WERI-Rb-1 (cell line): ENCODE data around the gene HIVEP3.

Experiments
- DNase-seq: peaks from one replicate; pipeline ENCODE4 v3.0.0-alpha.2; 2020
- H3K27ac ChIP-seq: fragments of 250-450 bp; sonication (Bioruptor Pico); 2 replicates; pipeline ENCODE4 v1.5.1; 2020; ENCODE audit warnings: mild to moderate bottlenecking, moderate library complexity
- H3K27me3 ChIP-seq: fragments of 250-450 bp; sonication (Bioruptor Pico); 2 replicates; pipeline ENCODE4 v1.5.1; 2021; ENCODE audit warnings: mild to moderate bottlenecking, low read depth, moderate library complexity; ENCODE audit not compliant: insufficient read depth, severe bottlenecking
- H3K36me3 ChIP-seq: fragments of 250-450 bp; sonication (Bioruptor Pico); 2 replicates; pipeline ENCODE4 v1.5.1; 2020; ENCODE audit warnings: mild to moderate bottlenecking, moderate library complexity
- H3K4me3 ChIP-seq: 2 replicates; pipeline ENCODE4 v1.5.1; 2011; ENCODE audit warnings: low read depth, mild to moderate bottlenecking, control low read depth, low read length
- H3K9me3 ChIP-seq: fragments of 250-450 bp; sonication (Bioruptor Pico); 2 replicates; pipeline ENCODE4 v1.5.1; 2021; ENCODE audit warnings: mild to moderate bottlenecking, moderate library complexity; ENCODE audit not compliant: severe bottlenecking
- TF ChIP-seq, protein P1 (sequence below): IDR thresholded peaks from 2 replicates; pipeline ENCODE4 v1.5.1; 2011; ENCODE audit warnings: low read depth, mild to moderate bottlenecking, control low read depth, inconsistent platforms, low read length

The HIVEP3 gene

DNA sequence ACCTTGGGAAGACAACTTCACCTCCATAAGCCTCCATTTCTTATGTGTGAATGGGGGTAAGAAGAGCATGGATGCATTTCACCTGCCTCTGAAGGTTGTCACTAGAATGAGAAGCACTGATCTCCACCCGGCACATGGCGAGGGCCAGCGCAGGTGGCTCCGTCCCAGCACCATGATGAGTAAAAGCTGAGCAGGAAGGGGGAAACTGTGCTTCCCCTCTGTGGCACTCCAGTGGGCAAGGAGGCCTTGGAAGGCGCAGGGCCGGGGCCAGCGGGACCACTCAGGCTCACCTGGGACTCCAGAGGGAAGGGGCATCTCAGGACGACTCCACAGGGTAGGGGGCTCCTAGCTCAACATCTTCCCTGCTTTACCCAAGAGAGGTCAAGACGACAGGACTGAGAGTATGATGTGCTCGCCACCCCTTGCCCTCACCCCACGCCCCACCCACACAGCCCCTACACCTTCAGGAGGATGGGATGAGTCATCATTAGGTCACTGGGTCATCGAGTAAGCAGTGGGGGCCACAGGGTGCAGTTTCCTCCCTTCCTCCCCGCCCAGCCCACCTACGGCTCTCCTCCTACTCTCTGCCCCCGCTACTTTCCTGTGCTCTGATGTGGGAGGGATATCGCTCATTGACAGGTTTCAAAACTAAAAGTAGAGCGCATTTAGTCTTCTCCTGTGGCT lies 112.1 kb downstream of the HIVEP3 start:
- H3K4me3 ChIP-seq: no peak overlapping the region
- TF ChIP-seq, protein P1, sequence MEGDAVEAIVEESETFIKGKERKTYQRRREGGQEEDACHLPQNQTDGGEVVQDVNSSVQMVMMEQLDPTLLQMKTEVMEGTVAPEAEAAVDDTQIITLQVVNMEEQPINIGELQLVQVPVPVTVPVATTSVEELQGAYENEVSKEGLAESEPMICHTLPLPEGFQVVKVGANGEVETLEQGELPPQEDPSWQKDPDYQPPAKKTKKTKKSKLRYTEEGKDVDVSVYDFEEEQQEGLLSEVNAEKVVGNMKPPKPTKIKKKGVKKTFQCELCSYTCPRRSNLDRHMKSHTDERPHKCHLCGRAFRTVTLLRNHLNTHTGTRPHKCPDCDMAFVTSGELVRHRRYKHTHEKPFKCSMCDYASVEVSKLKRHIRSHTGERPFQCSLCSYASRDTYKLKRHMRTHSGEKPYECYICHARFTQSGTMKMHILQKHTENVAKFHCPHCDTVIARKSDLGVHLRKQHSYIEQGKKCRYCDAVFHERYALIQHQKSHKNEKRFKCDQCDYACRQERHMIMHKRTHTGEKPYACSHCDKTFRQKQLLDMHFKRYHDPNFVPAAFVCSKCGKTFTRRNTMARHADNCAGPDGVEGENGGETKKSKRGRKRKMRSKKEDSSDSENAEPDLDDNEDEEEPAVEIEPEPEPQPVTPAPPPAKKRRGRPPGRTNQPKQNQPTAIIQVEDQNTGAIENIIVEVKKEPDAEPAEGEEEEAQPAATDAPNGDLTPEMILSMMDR: no peak
- H3K9me3 ChIP-seq: no peaks in the 10 kb centered on the region
- H3K27me3 ChIP-seq: no peaks in the 10 kb centered on the region
- no peak overlapping the region for H3K27ac ChIP-seq
- no peaks in the 10 kb centered on the region for H3K36me3 ChIP-seq
- DNase-seq: no peak

DNA sequence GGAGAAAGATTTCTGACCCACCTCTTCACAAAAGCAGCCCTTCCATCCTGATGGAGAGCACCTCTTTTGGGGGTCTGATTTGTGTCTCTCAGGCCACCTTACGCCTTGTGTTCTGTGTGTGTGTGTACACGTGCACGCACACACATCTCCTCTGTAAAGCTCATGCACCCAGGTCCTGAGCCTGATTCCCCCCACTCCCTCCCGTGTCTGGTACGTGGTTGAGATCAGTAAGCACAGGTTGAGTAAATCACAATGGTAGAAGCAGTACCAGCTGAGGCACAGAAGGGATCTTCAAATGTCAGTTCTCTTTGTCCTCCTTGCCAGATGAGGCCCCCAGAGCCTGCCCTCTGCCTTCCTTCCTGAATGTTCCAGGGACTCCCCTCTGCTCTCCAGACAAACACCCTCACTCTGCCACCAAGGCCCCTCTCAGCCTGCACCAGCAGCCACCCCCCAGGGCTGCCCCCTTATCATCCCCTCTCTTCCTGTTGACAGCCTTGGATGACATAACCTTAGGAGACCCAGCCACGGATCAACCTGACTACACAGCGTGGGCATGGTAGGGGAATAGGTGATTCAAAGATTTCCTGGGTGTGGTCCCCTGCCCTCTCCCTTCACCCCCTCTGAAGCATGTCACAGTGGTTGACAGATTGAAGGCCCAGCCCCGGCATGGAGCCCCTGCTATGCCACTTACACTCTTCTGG lies 112.8 kb downstream of the HIVEP3 start:
- no peaks in the 10 kb centered on the region for H3K36me3 ChIP-seq
- H3K27ac ChIP-seq: no peak overlapping the region
- no peak for DNase-seq
- H3K4me3 ChIP-seq: no peak overlapping the region
- H3K9me3 ChIP-seq: no peaks in the 10 kb centered on the region
- TF ChIP-seq, protein P1: no peak
- H3K27me3 ChIP-seq: no peaks in the 10 kb centered on the region

DNA sequence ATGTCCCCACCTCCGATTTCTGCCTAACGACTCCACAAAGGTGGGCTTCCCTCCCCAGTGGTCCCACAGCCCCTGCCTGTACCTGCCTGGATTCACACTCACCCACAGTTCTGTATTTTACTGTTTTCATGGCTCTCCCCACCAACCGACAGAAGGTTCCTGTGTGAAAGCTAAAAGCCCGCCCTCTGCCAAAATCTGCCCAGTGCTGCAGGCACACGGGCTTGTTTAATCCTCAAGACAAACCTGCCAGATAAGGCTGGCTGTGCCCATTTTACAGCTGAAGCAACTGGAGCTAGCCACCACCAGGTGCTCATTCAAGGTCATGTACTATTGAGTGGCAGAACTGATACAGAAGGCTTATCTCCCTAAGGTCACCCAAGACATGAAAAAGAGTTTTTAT lies 114.5 kb downstream of the HIVEP3 start:
- Histone ChIP-seq H3K36me3 (no peaks in the 10 kb centered on the region), H3K9me3 (no peaks in the 10 kb centered on the region), H3K4me3 (no peak overlapping the region), H3K27me3 (no peaks in the 10 kb centered on the region), H3K27ac (no peak overlapping the region)
- TF ChIP-seq, protein P1: no peak
- DNase-seq: no peak

DNA sequence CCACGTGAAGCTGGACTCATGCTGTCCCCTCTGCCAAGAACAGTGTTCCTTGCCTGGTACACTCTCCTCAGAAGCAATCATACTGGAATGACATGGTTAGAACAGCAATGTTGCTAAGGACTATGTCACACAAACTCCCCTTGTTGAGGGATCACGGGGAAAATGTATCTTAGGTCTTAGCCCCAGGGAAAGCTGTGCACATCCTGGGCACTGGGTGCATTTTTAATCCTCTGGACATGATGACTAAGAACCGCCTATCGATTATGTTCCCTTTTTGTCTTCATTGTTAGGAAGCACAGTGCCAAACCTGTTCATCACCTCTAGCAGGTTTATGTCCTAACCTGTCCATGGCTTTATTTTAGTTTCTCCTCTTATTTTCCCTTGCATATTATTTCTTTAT lies 115.1 kb downstream of the HIVEP3 start:
- no peaks in the 10 kb centered on the region for H3K9me3 ChIP-seq
- no peaks in the 10 kb centered on the region for H3K27me3 ChIP-seq
- no peaks in the 10 kb centered on the region for H3K36me3 ChIP-seq
- H3K4me3 ChIP-seq: no peak overlapping the region
- TF ChIP-seq, protein P1: no peak
- H3K27ac ChIP-seq: no peak overlapping the region
- DNase-seq: no peak

DNA sequence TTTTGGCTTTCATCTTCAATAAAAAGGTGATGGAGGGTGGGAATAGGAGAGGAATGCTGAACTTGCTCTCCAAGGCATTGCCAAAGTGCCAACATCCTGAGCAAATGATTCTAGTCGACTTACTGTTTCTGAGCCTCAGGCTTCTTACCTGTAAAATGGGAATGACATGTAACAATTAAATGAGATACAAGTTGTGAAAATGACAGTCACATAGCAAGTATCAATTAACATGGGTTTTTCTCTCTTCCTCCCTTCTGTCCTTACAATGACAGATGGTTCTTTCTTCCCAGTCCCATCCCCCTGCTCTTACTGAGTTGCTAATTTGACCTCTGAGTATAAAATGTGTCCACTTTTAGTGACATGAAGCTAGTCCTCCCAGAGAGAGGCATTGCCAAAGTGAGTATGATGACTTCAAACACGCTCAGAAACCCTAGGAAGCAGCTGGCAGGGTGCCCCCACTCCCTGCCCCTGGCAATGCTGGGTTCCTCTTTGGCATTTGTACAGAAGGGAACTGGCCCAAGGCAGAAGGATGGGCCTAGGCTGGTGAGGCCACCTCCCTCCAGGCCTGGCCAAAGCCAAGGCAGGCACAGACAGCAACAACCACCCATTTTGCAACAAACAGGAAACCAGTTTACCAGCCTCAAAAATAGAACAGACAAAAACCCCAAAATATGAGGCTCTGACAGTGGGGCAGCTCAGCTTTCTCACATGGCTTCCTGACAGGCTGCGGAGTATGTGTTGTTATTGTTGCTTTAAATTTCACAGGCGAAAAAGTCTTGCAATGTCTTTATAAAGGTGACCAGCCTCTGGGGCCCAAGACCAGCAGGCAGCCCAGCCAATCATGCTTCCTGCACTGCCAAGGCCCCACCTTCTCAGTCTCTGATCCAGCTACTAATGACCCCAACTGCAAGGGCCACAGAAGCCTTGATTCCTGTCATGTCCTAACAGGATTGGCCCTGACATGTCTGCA lies 115.9 kb downstream of the HIVEP3 start:
- no peak overlapping the region for H3K4me3 ChIP-seq

More for the DNA sequence above, 115.9 kb downstream of the HIVEP3 start:
- TF ChIP-seq, protein P1: no peak
- Histone ChIP-seq H3K9me3 (no peaks in the 10 kb centered on the region), H3K27ac (no peak overlapping the region), H3K36me3 (no peaks in the 10 kb centered on the region), H3K27me3 (no peaks in the 10 kb centered on the region)
- DNase-seq: no peak
